MM.1S (cell line): ENCODE data around the gene BBS5.
"Not testable (repeated sequence)": the region's sequence is repeated elsewhere in the genome, so short reads cannot be mapped to it uniquely, and the experiment has no call there.

Experiments used
- CTCF ChIP-seq: fragments of 300-600 bp; sonication (generic); IDR thresholded peaks from 2 replicates; pipeline ENCODE4 v1.5.1; 2016; ENCODE audit warnings: antibody characterized with exemption, low read length, mixed read lengths
- EZH2phosphoT487 ChIP-seq: fragments of 300-600 bp; sonication (generic); IDR thresholded peaks from 2 replicates; pipeline ENCODE4 v1.6.1; 2018; ENCODE audit warnings: antibody characterized with exemption, low read length

- TF ChIP-seq CTCF, EZH2phosphoT487: not testable (repeated sequence)
These were observed 37.2 kb downstream of the BBS5 start for GRCh38 chr2:169516488-169516995.
